ENCODE measurements around the gene NAA20.
A peak's percentile ranks its signal among the peaks of the same experiment; 100 is the strongest.

NAA20 gene

GRCh38 chr20:20017001-20017843, at the start of gene NAA20:
NAA20 (plus strand) TSS chr20:20017362; CDS start chr20:20017397, 35 bp downstream.
- peak; percentile 94 for DNase-seq

GRCh38 chr20:19967445-19967844, 49.7 kb upstream of the NAA20 start:
- no peak for DNase-seq

GRCh38 chr20:19968028-19968427, 49.1 kb upstream of the NAA20 start:
- no peak for DNase-seq

- no peak for DNase-seq
Observed at GRCh38 chr20:19968466-19969073, 48.6 kb upstream of the NAA20 start.

GRCh38 chr20:19969106-19969505, 48.1 kb upstream of the NAA20 start:
- no peak for DNase-seq

- no peak for DNase-seq
Observed at GRCh38 chr20:19969507-19970255, 47.5 kb upstream of the NAA20 start.

GRCh38 chr20:19970256-19970765, 46.9 kb upstream of the NAA20 start:
- no peak for DNase-seq

GRCh38 chr20:19971116-19971515, 46.0 kb upstream of the NAA20 start:
- no peak for DNase-seq

GRCh38 chr20:19973961-19974629, 43.1 kb upstream of the NAA20 start:
- DNase-seq: no peak

- no peak for DNase-seq
Observed at GRCh38 chr20:19974630-19975435, 42.3 kb upstream of the NAA20 start.

GRCh38 chr20:19975436-19975799, 41.7 kb upstream of the NAA20 start:
- no peak for DNase-seq

- DNase-seq: no peak
Observed at GRCh38 chr20:19975901-19976300, 41.3 kb upstream of the NAA20 start.

GRCh38 chr20:19976595-19977372, 40.4 kb upstream of the NAA20 start:
- DNase-seq: no peak

GRCh38 chr20:19977373-19977770, 39.8 kb upstream of the NAA20 start:
- DNase-seq: no peak

- DNase-seq: no peak
Observed at GRCh38 chr20:19978511-19979210, 38.5 kb upstream of the NAA20 start.

GRCh38 chr20:19981031-19981451, 36.1 kb upstream of the NAA20 start:
- DNase-seq: no peak

- DNase-seq: no peak
Observed at GRCh38 chr20:19986419-19986818, 30.7 kb upstream of the NAA20 start.

- DNase-seq: no peak
Observed at GRCh38 chr20:19987046-19987445, 30.1 kb upstream of the NAA20 start.

GRCh38 chr20:19990850-19991249, 26.3 kb upstream of the NAA20 start:
- no peak for DNase-seq

- no peak for DNase-seq
Observed at GRCh38 chr20:19991308-19991707, 25.9 kb upstream of the NAA20 start.

- DNase-seq: no peak
Observed at GRCh38 chr20:19991854-19992253, 25.3 kb upstream of the NAA20 start.
